Sigmoid colon (tissue), 3 donors: ENCODE data around the gene JAKMIP3.

Experiments
- CTCF ChIP-seq, 4 experiments: fragments of 450-650 bp in 3 of 4; fragments of 200-600 bp in 1 of 4; IDR thresholded peaks; one replicate each; pipeline ENCODE4 v1.5.1; 2016 to 2019; ENCODE audit warnings: antibody characterized with exemption in 4 of 4, mild to moderate bottlenecking in 3 of 4, moderate library complexity in 2 of 4
- POLR2A ChIP-seq, 2 donors: fragments of 450-650 bp; IDR thresholded peaks; one replicate each; pipeline ENCODE4 v1.6.1; 2016; ENCODE audit warnings: antibody characterized with exemption in 2 of 2, mild to moderate bottlenecking in 2 of 2, moderate library complexity in 2 of 2

- no peak for TF ChIP-seq CTCF (IDR thresholded peaks at IDR 0.05)
- TF ChIP-seq POLR2A (IDR thresholded peaks at IDR 0.05), result no peak
Measured at GRCh38 chr10:132063432-132063831, 2.3 kb upstream of the JAKMIP3 start.
